H9 (cell line): ENCODE results near the gene PIK3R5. TPM values are rescaled to one million over a fixed set of nuclear protein-coding genes. Genes with fewer than 3 reads are reported as not detected.

Experiments used
- DNase-seq: peaks from one replicate; pipeline ENCODE4 v3.0.0-alpha.2; 2017
- H2AFZ ChIP-seq: one replicate; pipeline ENCODE4 v1.6.1; 2013; ENCODE audit warnings: mild to moderate bottlenecking, low read length, control low read depth, moderate library complexity
- H2AK5ac ChIP-seq: 2 replicates; pipeline ENCODE4 v1.6.1; 2013; ENCODE audit warnings: low read length, control low read depth, mixed read lengths; ENCODE audit not compliant: insufficient read length
- H2BK120ac ChIP-seq: one replicate; pipeline ENCODE4 v1.6.1; 2013; ENCODE audit warnings: low read depth, mild to moderate bottlenecking, low read length, control low read depth, inconsistent platforms; ENCODE audit not compliant: poor library complexity, severe bottlenecking
- H2BK12ac ChIP-seq: 2 replicates; pipeline ENCODE4 v1.6.1; 2013; ENCODE audit warnings: low read length, control low read depth, mixed read lengths, low read depth; ENCODE audit not compliant: insufficient read length
- H2BK15ac ChIP-seq: 2 replicates; pipeline ENCODE4 v1.6.1; 2013; ENCODE audit warnings: low read depth, low read length, control low read depth
- H2BK20ac ChIP-seq: one replicate; pipeline ENCODE4 v1.6.1; 2013; ENCODE audit warnings: low read depth, mild to moderate bottlenecking, low read length, control low read depth, inconsistent platforms; ENCODE audit not compliant: poor library complexity, severe bottlenecking
- H2BK5ac ChIP-seq: 2 replicates; pipeline ENCODE4 v1.6.1; 2013; ENCODE audit warnings: low read length, control low read depth, mixed read lengths; ENCODE audit not compliant: insufficient read length
- H3K14ac ChIP-seq: 2 replicates; pipeline ENCODE4 v1.6.1; 2013; ENCODE audit warnings: low read length, control low read depth; ENCODE audit not compliant: insufficient read depth
- H3K18ac ChIP-seq: 2 replicates; pipeline ENCODE4 v1.6.1; 2013; ENCODE audit warnings: low read depth, mild to moderate bottlenecking, mixed read lengths, low read length, control low read depth; ENCODE audit not compliant: insufficient read length
- H3K23ac ChIP-seq: 2 replicates; pipeline ENCODE4 v1.6.1; 2013; ENCODE audit warnings: low read length, control low read depth, mixed read lengths, low read depth; ENCODE audit not compliant: insufficient read length
- H3K23me2 ChIP-seq: 2 replicates; pipeline ENCODE4 v1.6.1; 2013; ENCODE audit warnings: low read depth, mild to moderate bottlenecking, mixed read lengths, low read length, control low read depth; ENCODE audit not compliant: insufficient read length, poor library complexity, severe bottlenecking
- H3K27ac ChIP-seq: 2 replicates; pipeline ENCODE4 v1.5.1; 2013; ENCODE audit warnings: low read length, control low read depth, mixed read lengths, low read depth; ENCODE audit not compliant: insufficient read length
- H3K27me3 ChIP-seq: 2 replicates; pipeline ENCODE4 v1.6.1; 2013; ENCODE audit warnings: low read length, control low read depth, inconsistent platforms; ENCODE audit not compliant: insufficient read depth
- H3K4ac ChIP-seq: 2 replicates; pipeline ENCODE4 v1.6.1; 2013; ENCODE audit warnings: low read depth, mild to moderate bottlenecking, control low read depth, inconsistent platforms, low read length, moderate library complexity
- H3K4me1 ChIP-seq: 2 replicates; pipeline ENCODE4 v1.6.1; 2013; ENCODE audit warnings: low read length, control low read depth, inconsistent platforms; ENCODE audit not compliant: insufficient read depth
- H3K4me2 ChIP-seq: 2 replicates; pipeline ENCODE4 v1.6.1; 2013; ENCODE audit warnings: low read length, control low read depth, mixed read lengths; ENCODE audit not compliant: insufficient read length, insufficient read depth
- H3K56ac ChIP-seq: 2 replicates; pipeline ENCODE4 v1.6.1; 2013; ENCODE audit warnings: low read depth, mild to moderate bottlenecking, mixed read lengths, low read length, control low read depth; ENCODE audit not compliant: insufficient read length
- H3K79me1 ChIP-seq: 2 replicates; pipeline ENCODE4 v1.6.1; 2013; ENCODE audit warnings: low read depth, mild to moderate bottlenecking, moderate library complexity, low read length, control low read depth, inconsistent platforms; ENCODE audit not compliant: insufficient read depth, poor library complexity, severe bottlenecking
- H3K79me2 ChIP-seq: 2 replicates; pipeline ENCODE4 v1.6.1; 2013; ENCODE audit warnings: low read length, control low read depth, inconsistent platforms; ENCODE audit not compliant: insufficient read depth
- H3K9ac ChIP-seq: 2 replicates; pipeline ENCODE4 v1.6.1; 2013; ENCODE audit warnings: low read length, control low read depth, mixed read lengths; ENCODE audit not compliant: insufficient read length; ENCODE audit errors: extremely low read depth
- H3K9me3 ChIP-seq: one replicate; pipeline ENCODE4 v1.6.1; 2013; ENCODE audit warnings: low read depth, low read length, inconsistent platforms; ENCODE audit not compliant: control insufficient read depth
- H3T11ph ChIP-seq: one replicate; pipeline ENCODE4 v1.6.1; 2013; ENCODE audit warnings: mild to moderate bottlenecking, low read length, control low read depth, inconsistent platforms
- H4K20me1 ChIP-seq: one replicate; pipeline ENCODE4 v1.6.1; 2013; ENCODE audit not compliant: control insufficient read depth, insufficient read length, insufficient read depth
- H4K5ac ChIP-seq: 2 replicates; pipeline ENCODE4 v1.6.1; 2013; ENCODE audit warnings: low read depth, mild to moderate bottlenecking, mixed read lengths, low read length, control low read depth; ENCODE audit not compliant: insufficient read length
- H4K8ac ChIP-seq: replicated peaks from 2 replicates; pipeline ENCODE4 v1.6.1; 2013; ENCODE audit warnings: low read length, control low read depth, mixed read lengths, low read depth; ENCODE audit not compliant: insufficient read length
- H4K91ac ChIP-seq: 2 replicates; pipeline ENCODE4 v1.6.1; 2013; ENCODE audit warnings: low read depth, mild to moderate bottlenecking, moderate library complexity, mixed read lengths, low read length, control low read depth; ENCODE audit not compliant: insufficient read length
- H3K27ac Mint-ChIP-seq, 3 experiments: 2 replicates in 2 of 3; 3 replicates in 1 of 3; pipeline ENCODE4 v1.8.0; 2020 to 2021; ENCODE audit warnings: mixed read lengths in 3 of 3, mild to moderate bottlenecking in 1 of 3, moderate library complexity in 1 of 3
- H3K27me3 Mint-ChIP-seq: 2 replicates; pipeline ENCODE4 v1.8.0; 2021; ENCODE audit warnings: low read depth, mild to moderate bottlenecking, moderate library complexity, mixed read lengths
- H3K36me3 Mint-ChIP-seq, 3 experiments: 2 replicates in 2 of 3; 3 replicates in 1 of 3; pipeline ENCODE4 v1.8.0; 2020 to 2021; ENCODE audit warnings: low read depth in 3 of 3, mixed read lengths in 3 of 3; ENCODE audit not compliant: insufficient read depth in 1 of 3
- H3K4me1 Mint-ChIP-seq, 2 experiments: 2 replicates each; pipeline ENCODE4 v1.8.0; 2020; ENCODE audit warnings: mixed read lengths in 2 of 2
- H3K4me3 Mint-ChIP-seq, 2 experiments: 2 replicates in 1 of 2; 3 replicates in 1 of 2; pipeline ENCODE4 v1.8.0; 2020 to 2021; ENCODE audit warnings: mild to moderate bottlenecking in 2 of 2, mixed read lengths in 2 of 2, moderate library complexity in 1 of 2
- H3K9me3 Mint-ChIP-seq, 2 experiments: 2 replicates in 1 of 2; 3 replicates in 1 of 2; pipeline ENCODE4 v1.8.0; 2020; ENCODE audit warnings: mild to moderate bottlenecking in 2 of 2, mixed read lengths in 2 of 2, moderate library complexity in 1 of 2
- CTCF ChIP-seq: fragments of 200-600 bp; sonication (generic); conservative IDR thresholded peaks from 3 replicates; pipeline ENCODE4 v1.8.0; 2021; ENCODE audit warnings: antibody characterized with exemption, mild to moderate bottlenecking
- WGBS: extraction: QIAGEN DNeasy Blood & Tissue Kit; methylation state at CpG from one replicate; pipeline ENCODE4 v1.1.7; 2013; ENCODE audit warnings: missing lambda C conversion rate, low lambda C conversion rate, mixed read lengths; ENCODE audit not compliant: insufficient read length; ENCODE audit errors: extremely low coverage; 5-methylcytosine and 5-hydroxymethylcytosine counted together
- total RNA-seq: library from RNA; stranded (reverse); gene quantifications from 2 replicates; pipeline ENCODE4 v1.2.1, GENCODE V29; 2021

PIK3R5 gene
- total RNA-seq, 1 experiment from 2014 or later = 1.4 TPM

- no CpG with 5 or more reads among the region's 4 CpGs for WGBS
- no peak overlapping the region for H3K23ac ChIP-seq
- no peak overlapping the region for H3K4ac ChIP-seq
- TF ChIP-seq CTCF = no peak
- H2AFZ ChIP-seq = no peak overlapping the region
- H2AK5ac ChIP-seq = no peak overlapping the region
- no peaks in the 10 kb centered on the region for H3K27me3 Mint-ChIP-seq
- H3K36me3 Mint-ChIP-seq = no peaks in the 10 kb centered on the region
- H3K23me2 ChIP-seq = no peaks in the 10 kb centered on the region
- H2BK120ac ChIP-seq = no peak overlapping the region
- H3K56ac ChIP-seq = no peak overlapping the region
- no peak overlapping the region for H3K4me3 Mint-ChIP-seq
- no peak overlapping the region for H4K8ac ChIP-seq
- H3K4me1 Mint-ChIP-seq = peaks cover 6 to 7% of the 10 kb centered on the region in 2 experiments
- no peak overlapping the region for H3K18ac ChIP-seq
- H4K5ac ChIP-seq = no peak overlapping the region
- H3K14ac ChIP-seq = no peak overlapping the region
- no peaks in the 10 kb centered on the region for H3K4me1 ChIP-seq
- H3K27ac Mint-ChIP-seq = no peak overlapping the region; a peak in 1 of 7 replicates
- H3K9me3 ChIP-seq = no peaks in the 10 kb centered on the region
- H3K4me2 ChIP-seq = no peak overlapping the region
- no peak overlapping the region for H3T11ph ChIP-seq
- no peak for DNase-seq
- H3K9me3 Mint-ChIP-seq = no peaks in the 10 kb centered on the region; a peak in 2 of 5 replicates
- H2BK12ac ChIP-seq = no peak overlapping the region
- no peak overlapping the region for H2BK15ac ChIP-seq
- no peak overlapping the region for H2BK5ac ChIP-seq
- H3K27ac ChIP-seq = no peak overlapping the region
- H3K9ac ChIP-seq = no peak overlapping the region
- H3K79me1 ChIP-seq = no peaks in the 10 kb centered on the region
- H3K27me3 ChIP-seq = no peaks in the 10 kb centered on the region
- no peaks in the 10 kb centered on the region for H3K79me2 ChIP-seq
- no peak overlapping the region for H4K91ac ChIP-seq
- H2BK20ac ChIP-seq = no peak overlapping the region
- no peaks in the 10 kb centered on the region for H4K20me1 ChIP-seq
Observed at GRCh38 chr17:8849311-8850041, 116.0 kb downstream of the PIK3R5 start.
